GM12874 (cell line): Measurements from ENCODE around the gene ILF3.

ENCODE experiments used
- TF ChIP-seq, protein P1 (sequence below): IDR thresholded peaks from 2 replicates; pipeline ENCODE4 v1.5.1; 2011; ENCODE audit warnings: low read depth, mild to moderate bottlenecking, control low read depth, low read length, moderate library complexity; ENCODE audit not compliant: insufficient read depth

ILF3 gene

GRCh38 chr19:10670182-10670581 lies 16.0 kb downstream of the ILF3 start:
- TF ChIP-seq, protein P1, sequence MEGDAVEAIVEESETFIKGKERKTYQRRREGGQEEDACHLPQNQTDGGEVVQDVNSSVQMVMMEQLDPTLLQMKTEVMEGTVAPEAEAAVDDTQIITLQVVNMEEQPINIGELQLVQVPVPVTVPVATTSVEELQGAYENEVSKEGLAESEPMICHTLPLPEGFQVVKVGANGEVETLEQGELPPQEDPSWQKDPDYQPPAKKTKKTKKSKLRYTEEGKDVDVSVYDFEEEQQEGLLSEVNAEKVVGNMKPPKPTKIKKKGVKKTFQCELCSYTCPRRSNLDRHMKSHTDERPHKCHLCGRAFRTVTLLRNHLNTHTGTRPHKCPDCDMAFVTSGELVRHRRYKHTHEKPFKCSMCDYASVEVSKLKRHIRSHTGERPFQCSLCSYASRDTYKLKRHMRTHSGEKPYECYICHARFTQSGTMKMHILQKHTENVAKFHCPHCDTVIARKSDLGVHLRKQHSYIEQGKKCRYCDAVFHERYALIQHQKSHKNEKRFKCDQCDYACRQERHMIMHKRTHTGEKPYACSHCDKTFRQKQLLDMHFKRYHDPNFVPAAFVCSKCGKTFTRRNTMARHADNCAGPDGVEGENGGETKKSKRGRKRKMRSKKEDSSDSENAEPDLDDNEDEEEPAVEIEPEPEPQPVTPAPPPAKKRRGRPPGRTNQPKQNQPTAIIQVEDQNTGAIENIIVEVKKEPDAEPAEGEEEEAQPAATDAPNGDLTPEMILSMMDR, result no peak

GRCh38 chr19:10670876-10671804 lies 17.0 kb downstream of the ILF3 start:
- TF ChIP-seq, protein P1, result no peak

DNA sequence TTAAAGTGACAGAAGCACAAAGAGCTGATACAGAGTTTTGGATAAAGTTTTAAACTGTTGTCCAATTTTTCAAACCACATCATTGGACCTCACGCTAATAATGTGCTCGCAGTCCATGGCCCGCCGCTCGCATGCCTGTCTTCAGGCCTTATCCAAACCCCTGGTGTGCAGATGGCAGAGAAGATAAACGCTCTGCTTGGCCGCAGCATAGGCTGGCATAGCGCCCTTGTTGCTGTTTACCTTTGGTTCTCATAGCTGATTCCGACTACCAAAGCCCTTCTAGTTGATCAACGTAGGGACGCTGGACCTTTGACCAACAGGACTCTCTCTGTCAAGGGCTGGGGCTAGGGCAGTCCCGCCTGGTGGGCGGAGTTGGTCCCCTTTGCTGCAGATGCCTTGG lies 23.6 kb downstream of the ILF3 start:
- TF ChIP-seq, protein P1, result no peak

- TF ChIP-seq, protein P1, result no peak
These were observed 24.7 kb downstream of the ILF3 start for GRCh38 chr19:10678813-10679212.

GRCh38 chr19:10679743-10680142 lies 25.6 kb downstream of the ILF3 start:
- TF ChIP-seq, protein P1, result no peak

GRCh38 chr19:10680545-10681135 lies 26.5 kb downstream of the ILF3 start:
- TF ChIP-seq, protein P1, result no peak

GRCh38 chr19:10681658-10682057 lies 27.5 kb downstream of the ILF3 start:
- TF ChIP-seq, protein P1, result no peak
